Right forelimb (tissue), 1 donor: ENCODE results near the gene PEMT.

Experiments
- DNase-seq: peaks from one replicate; pipeline ENCODE4 v3.0.0-alpha.2; 2018

Gene PEMT

DNA sequence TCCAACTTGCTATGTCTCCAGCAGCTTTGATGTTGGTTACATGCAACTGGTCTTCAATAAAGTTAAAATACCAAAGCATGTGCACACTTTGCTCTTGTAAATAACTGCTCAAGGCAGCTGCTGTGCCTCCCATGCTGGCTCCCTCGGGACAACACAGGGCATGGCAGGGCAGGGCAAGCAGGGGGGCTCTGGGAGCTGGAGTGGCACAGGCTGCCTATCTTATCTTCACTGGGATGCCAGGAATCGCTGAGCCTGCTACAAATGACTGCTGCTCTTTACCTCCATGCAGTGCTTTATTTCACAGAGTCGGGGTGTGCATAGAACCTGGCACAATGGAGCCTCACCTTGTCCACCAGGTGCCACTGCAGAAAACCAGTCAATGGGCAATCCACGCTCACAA is 21.8 kb downstream of the PEMT start:
- DNase-seq: no peak

DNA sequence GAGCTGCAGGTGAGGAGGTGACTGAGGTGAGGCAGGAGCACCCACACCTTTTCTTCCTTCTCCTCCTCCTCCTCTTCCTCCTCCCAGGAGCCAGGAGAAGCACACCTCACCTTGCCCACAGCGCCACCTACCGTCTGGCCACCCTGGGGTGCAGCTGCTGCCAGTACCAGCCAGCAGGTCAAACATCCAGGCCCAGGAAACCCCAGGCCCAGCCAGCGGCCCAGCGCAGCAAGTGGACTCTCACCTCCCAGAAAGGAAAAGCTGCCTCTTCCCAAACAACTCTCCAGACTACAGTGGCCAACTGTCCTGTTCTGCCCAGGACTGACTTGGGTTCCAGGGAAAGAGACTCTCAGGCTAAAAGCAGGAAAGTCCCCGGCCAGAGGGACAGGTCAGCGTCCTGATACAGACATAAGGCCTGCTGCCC is 22.7 kb downstream of the PEMT start:
- no peak for DNase-seq

DNA sequence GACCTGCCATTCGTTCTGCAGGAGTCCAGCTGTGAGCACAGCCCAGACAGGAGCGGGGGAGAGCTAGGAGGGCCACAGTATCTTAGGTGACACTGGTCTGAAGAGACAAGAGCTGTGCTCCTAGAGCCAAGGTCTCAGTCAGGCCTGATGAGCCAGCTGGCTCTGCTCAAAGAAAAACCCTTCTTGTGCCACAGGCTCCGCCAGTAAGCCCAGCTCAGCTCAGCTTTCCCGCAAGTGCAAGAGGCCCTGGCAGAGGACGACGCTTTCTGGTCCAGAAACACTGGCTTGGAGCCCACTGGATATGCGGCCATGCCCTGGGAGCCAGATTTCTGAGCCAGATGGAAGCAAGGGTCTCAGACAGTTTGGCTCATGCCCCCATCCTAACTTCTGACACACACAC is 23.9 kb downstream of the PEMT start:
- peak; percentile 90 for DNase-seq

DNA sequence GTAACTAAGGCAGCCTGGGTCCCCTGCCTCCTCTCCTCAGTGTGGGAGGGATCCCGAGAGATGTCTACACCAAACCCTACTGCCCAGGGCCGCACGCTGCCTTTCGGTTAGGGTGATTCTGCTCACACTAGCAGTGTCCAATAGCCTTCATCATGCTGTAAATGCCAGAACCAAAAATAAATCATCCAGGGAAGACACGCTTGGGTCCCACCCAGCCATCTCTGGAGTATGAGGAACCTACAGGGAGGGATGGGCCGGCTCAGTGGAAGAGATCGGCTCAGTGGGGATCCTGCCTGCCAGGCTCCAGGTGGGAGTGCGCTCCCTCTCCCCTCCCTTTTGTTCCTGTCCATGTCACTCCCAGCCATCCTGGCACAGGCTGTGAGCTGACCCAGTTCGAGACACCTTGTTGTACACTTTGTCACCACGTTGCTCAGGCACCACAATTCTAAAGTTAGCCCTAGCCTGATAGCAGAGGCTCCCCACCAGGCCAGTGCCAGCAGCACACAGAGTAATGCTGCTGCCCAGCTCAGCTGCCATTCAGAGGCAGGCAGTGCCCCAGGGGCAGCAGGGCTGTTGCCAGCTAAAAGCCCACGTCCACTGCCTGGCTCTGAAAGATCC is 24.5 kb downstream of the PEMT start:
- no peak for DNase-seq

DNA sequence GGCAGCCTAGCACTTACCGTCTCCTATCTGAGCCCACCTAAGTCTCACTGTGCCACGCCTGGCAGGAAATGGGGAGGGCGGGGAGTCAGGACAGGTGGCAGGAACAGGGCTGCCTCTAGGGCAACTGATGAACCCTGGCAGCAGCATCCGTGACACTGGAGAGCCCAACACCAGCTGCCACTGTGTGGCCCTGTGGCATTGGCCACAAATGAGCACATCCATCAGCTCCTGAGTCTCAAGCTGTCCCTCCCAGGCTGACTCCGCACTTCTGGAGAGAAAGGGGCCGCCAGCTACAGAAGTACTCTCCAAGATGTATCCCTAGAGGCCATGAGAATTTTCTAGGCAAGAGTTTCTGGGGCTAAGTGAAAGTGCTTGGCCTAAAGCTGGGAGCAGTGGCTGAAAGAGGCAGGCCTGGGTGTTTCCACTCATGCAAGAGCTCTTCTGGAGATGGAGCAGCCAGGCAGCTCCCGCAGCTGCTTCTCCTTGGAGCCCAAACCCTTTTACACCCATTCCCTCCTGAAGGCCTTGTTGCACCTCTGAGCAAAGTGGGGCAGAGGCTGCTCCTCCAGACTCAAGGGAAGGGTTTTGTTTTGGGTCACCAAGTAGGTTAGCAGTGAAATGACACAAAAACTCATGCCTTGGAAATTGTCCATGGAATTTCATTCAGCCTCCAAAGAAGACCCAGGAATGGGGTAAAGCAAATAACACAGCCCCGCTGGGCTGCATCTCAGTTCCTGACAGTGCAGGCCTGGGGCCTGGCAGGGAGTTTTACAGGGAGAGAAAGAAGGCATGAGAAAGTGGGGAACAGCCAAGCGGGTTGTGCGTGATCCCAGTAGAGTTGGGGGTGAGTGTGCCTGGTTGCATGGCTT is 25.8 kb downstream of the PEMT start:
- no peak for DNase-seq

DNA sequence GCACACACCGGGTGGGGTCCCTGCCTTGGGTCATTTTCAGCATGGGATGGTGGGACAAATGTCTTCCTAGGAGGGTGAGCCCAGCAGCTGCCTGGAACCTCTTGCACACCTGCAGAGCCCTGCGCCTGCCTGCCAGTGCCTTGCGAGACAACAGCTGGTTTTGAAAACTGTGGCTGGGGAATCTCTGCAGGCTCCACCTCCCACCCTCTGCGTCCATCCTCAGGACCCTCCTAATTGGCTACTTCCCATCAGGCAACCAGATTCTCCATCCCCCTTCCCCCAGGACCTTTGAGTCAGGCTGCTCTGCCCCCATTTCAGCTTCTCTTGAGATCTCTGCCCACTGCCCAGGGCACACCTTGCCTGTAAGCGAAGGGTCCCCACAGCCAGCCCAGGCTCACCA is 26.6 kb downstream of the PEMT start:
- DNase-seq: no peak

DNA sequence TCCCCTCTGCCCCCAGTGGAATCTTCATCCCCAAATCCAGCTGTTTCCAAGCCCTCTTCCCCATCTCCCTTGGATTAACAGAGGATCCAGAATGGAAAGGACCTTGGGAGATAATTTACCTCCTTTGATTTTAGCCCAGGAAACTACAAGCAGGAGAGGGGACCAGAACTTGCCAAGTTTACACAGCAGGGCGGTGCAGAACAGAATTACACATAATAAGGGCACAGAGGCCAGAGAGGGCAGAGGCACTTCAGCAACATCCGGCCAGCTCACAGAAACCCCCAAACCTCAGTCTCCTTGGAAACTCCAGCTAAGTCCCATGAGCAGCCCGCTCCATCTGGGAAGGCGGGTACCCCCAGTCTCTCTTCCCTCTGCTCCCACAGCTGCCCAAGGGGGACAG is 27.2 kb downstream of the PEMT start:
- DNase-seq: no peak

DNA sequence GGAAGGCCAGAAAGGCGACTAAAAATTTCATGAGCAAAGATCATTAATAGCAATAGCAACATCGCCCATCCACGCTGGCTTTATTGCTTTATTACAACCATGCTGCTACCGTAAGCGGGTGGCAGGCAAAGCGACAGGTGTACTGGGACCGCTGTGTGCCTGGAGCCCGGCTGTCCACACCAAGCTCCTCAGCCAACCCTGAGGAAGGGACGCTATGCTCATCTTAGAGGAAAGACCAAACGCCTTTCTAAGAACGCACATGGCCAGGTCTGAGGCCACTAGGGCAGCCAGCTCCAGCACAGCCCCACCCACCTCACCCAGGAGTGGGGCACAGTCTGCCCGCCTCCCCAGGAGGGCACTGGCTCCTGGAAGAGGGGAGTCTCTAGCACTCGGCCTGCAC is 28.0 kb downstream of the PEMT start:
- no peak for DNase-seq

DNA sequence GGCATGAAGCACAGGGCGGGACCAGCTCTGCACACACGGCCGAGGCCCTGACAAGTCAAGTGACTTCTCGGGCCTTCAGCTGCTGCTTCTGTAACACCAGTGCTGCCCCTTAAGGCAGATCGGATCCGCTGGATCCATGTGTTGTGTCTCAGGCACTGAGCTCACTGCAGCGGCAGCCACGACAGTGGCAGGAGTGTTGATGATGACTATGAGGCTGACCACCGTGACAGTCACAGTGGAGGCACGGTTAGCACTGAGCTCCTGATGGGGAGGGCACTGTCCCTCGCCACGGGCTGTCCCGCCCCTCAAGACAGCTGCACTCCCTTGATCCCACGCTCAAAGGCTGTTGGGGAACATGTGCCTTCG is 29.4 kb downstream of the PEMT start:
- no peak for DNase-seq

DNA sequence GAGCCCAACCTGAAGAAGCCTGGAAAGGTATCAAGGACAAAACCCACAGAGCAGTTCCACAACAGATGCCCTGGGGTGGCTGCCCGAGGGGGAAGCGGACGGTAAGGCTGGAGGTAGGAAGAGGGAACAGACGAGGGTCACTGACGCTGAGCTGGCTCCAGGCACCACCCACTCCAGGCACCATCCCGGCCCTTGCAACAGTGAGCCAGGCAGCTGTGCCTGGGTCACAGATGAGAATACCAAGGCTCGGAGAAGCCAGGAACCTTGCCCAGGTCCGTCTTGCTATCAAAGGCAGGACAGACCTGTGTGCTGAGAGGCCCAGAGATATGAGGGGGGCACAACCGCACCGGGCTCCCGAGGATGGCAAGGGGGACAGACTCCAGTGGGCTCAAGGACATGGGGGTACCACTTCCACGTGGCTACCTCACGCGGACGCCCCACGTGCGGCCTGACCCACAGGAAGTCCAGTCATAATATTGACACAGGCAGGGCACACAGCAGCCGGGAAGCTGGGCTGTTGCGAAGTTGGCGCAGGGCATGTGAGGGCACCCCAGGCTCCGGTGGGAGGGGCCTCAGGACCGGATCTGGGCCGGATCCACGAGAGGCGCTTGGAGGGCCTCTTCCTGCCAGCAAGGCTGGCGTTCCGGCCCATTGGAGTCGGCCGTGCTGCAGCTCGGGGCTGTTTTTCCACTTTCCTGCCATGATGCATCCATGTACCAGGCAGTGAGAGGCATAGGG is 29.9 kb downstream of the PEMT start:
- DNase-seq: no peak

DNA sequence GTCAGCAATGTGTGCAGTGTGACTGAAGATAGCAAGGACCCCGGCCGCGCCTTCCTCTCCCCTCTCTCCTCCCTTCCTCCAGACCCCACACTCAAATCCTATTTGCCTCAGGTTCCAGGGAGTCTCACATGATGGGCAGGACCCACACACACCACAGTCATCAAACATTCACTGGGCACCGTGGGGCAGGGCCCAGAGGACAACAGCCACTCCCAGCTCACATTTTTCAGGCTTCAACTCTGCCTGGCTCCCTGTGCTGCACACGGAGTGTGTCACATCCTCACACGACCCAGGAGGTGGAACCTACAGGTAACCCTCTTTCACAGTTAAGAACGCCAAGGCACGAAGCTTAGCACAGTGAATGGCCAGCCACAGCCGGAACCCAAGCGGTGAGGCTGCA is 30.5 kb downstream of the PEMT start:
- DNase-seq: no peak

DNA sequence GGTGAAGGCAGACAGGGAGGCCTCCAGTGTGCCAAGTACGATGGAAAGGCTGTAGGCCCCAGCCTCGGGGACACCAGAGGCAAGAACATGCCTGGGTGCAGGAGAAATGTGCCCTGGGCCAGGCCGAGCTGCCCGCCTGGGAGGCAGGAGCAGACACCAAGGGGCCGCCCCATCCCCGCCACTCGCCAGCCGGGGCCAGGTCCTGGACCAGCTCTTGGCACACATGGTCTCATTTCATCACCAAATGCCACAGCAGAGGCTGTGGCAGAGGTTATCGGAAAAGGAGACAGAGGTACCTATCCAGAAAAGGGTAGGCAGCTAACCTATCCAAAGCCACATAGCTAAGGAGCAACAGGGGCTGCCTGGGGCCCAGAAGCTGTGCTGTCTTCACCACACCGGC is 31.3 kb downstream of the PEMT start:
- DNase-seq: no peak

DNA sequence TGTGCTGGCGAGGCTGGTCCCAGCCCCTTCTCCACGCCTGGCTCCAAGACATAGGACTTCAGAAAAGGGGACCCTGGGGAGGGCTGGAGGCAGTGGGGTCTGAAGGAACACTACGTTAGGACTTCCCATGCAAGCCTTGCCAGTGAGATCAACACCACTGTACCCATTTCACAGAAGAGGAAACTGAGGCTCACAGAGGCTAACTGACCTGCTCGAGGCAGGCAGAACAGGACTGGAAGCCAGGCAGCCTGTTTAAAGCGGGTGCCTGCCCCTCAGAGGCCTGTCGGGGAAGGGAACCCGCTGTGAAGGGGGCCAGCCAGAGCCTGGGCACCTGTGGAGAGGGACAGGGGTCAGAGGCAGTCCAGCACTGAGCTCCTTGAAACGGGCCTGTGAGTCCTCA is 32.3 kb downstream of the PEMT start:
- no peak for DNase-seq

DNA sequence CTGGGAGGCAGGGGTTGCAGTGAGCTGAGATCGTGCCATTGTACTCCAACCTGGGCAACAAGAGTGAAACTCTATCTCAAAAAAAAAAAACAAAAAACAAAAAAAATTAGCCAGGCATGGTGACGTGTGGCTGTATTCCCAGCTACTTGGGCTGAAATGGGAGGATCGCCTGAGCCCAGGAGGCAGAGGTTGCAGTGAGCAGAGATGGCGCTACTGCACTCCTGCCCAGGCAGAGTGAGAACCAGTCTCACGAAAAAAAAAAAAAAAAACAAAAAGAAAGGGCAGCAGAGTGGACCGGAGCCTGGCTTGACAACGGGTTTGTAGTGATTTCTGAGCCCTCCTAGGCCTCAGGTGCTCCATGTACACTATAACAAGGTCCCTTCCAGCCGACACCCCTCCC is 33.1 kb downstream of the PEMT start:
- no peak for DNase-seq

DNA sequence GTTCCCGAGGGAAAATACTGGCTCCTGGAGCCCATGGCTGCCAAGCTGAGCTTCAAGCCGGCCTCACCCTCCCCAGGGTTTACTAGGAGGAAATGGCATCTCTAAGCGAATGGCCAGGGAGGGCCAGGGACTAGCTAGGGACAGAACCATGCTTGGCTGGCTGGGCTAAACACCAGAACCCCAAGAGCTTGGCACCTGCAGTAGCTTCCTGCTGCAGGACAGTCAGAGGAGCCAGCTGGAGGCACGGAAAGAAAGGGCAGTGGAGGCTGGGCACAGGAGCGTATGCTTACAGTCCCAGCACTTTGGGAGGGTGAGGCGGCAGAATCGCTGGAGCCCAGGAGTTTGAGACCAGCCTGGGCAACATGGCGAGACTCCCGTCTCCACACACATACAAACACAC is 33.7 kb downstream of the PEMT start:
- no peak for DNase-seq

DNA sequence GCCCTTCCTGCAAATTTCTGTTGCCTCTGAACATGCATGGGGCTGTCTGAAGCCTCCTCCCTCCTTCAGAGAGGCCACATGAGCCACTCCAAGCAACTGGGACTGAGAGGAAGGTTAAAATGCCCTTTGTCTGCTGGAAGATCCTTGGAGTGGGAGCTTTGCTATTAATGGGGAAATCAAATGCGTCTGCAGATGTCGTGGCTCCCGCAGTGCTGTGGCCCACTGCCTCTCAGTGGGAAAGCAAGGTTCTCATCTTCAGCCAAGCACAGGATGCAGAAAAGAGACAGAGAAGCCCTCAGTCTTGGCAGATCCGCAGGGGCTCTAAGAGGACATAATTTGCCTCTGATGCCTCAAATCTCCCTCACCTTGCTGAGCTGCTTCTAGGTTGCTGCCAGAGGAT is 34.8 kb downstream of the PEMT start:
- no peak for DNase-seq

DNA sequence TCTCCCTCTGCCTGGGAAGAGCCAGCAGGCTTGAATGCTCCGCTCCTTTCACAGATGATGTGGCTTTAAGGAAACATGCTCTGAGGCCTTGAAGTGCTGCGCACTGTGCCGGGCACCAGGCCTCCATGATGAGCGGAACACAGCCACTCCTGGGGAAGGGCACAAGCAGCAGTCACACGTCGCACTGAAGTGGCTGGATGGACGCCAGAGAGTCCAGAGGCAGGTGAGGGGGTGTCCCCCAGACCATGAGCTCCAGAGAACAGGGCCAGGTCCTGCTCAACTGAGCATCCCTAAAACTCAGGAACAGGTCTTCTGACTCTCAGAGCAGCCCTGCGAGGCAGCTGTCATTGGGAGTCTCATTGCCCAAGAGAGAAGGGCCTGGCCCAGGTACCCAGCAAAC is 35.6 kb downstream of the PEMT start:
- no peak for DNase-seq

DNA sequence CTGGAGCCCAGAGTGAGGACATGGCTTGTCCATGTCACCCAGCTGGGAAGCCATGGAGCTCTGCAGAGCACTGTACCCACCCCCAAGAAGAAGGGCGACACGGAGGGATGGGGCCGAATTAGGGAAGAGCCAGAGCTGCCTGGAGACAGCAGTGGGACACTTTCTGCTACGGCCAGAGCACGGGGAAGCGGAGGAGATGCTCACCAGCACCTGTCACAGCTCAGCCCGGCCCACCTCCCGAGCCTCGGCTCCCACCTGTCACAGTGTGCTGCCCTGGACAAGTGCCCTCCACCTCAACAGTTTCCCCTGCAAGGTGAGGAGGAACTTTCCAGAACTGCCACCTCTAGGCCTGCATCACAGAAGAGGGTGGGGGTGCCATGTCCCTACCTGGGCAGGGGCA is 36.4 kb downstream of the PEMT start:
- no peak for DNase-seq

DNA sequence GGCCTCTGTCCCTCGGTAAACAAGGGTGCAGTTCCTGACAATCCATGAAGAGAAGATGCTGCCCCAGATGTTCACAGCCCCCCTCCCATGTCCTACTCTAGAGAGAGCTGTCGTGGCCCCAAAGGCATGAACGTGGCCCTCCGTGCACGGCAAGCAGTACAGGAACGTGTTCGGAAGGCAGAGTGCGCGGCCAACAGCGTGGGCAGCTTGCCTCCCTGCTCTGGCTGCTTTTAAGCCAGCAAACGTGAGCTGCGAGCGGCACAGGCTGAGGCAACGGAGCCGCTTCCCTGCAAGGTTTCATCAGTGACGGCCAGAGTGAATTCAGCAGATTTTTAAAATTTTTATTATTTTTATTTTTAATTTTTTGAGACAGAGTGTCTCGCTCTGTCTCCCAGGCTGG is 37.2 kb downstream of the PEMT start:
- DNase-seq: no peak

DNA sequence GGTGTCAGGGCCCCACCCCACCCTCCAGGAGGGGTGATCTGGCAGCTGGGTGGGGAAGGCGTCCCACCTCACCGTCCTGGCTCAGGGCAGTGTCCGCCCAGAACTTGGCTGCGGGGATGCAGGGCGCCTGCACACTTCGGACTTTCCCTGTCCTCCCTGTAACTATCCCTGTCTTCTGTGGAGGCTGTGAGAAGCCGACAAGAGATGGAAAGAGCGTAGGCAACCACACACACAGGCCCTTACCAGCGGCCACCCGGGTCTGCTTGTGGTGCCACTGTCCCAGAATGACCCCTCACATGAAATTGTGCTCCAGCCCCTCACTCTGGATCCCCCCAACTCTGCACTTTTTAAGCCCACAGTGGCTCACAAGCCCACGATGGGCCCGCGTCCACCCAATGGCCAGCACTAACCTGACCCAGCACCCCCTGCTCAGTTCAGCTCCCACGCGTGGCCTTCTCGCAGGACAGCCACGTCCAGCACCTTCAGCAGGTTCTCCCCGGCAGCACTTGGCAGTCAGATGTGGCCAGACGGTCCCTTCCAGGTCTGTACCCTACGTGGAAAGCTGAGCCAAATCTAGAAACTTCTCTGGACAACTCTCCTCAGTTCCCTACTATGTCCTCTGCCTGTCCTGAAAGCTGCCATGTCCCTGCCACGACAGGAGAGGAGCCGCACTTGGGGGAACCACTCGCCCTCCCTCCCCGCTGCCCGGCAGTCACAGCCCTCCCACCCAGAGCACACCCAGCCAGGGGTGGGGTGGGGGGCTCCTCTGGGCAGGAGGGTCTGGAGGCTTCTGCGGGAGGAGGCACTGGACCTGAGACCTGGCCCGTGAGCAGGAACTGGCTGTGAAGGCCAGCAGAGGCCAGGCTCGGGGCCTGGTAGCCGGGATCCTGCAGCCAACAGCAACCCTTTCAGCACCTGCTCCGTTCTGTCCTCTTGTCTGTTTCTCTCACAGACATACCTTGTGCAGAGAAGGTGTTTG is 38.0 kb downstream of the PEMT start:
- no peak for DNase-seq

DNA sequence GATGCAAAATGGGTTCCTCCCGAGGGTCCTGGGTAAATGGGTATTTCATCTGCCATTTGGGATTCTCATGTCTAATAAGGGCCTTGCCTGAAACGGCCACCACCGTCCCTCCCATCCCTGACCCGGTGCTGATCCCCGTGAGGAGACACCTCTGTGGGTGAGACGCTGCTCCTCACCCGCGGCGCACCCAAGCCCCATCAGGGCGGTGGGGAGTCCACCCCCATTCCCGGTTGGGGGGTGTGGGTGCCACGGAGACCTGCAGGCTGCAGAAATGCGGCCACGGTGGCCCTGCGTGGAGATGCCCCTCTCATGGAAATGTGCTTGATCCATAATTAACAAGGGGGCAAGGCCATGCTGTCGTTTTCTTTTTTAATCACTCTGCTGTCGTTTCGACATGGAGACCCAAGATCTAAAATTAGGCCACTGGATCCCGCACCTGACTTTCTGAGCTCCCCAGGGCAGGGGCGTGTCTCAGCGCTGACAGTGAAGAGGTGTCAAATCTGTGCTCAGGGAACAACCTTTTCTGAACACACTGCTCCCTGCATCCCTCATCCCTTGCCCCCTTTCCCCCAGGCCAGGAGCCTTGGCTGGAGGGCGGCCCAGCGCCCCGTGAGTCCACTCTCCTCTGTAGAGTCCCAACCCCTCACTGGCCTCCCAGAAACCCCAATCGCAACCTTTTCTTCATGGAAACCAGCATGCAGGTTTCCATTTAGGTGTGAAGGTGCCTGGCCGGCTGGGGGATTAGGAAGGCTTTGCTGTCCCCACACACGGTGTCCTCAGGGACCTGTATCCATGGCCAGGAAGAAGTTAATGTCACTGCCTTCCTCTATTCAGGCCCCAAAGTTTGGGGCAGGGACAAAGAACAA is 38.9 kb downstream of the PEMT start:
- no peak for DNase-seq

DNA sequence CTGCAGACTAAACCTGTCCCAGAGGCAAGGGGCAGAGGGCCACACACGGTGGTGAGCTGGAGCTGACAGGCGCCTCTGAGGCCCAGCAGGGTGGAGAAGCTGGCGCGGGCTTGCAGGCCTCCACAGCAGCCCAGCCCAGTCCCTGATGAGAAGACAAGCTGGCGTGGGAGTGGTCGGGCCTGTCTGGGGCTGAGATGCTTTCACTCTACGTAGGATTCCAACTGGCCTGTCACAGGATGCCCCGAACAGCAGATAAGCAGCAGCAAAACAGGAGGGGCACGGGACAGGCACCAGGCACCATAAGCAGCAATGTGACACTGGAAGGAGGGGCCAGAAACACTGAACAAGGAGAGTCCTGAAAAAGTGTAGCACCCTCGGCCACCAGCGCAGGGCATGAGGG is 40.1 kb downstream of the PEMT start:
- no peak for DNase-seq
